Hepatocyte (in vitro differentiated cells): Measurements from ENCODE around the gene SGCD. TPM values are rescaled to one million over a fixed set of nuclear protein-coding genes. Genes with fewer than 3 reads are reported as not detected.

Experiments used
- DNase-seq: peaks from one replicate; pipeline ENCODE4 v3.0.0-alpha.2; 2016; ENCODE audit warnings: low spot score
- H2AFZ ChIP-seq: fragments of 200-600 bp; sonication (generic); 2 replicates; pipeline ENCODE4 v1.6.0; 2016; ENCODE audit warnings: antibody characterized with exemption, mild to moderate bottlenecking
- H3K27ac ChIP-seq: fragments of 200-600 bp; sonication (generic); 2 replicates; pipeline ENCODE4 v1.5.1; 2016; ENCODE audit warnings: mild to moderate bottlenecking
- H3K27me3 ChIP-seq: fragments of 200-600 bp; sonication (generic); 2 replicates; pipeline ENCODE4 v1.6.1; 2016
- H3K36me3 ChIP-seq: fragments of 200-600 bp; sonication (generic); replicated peaks from 2 replicates; pipeline ENCODE4 v1.5.1; 2016; ENCODE audit warnings: low read depth; ENCODE audit not compliant: insufficient read depth
- H3K4me1 ChIP-seq: fragments of 200-600 bp; sonication (generic); 2 replicates; pipeline ENCODE4 v1.5.1; 2016; ENCODE audit warnings: mild to moderate bottlenecking, moderate library complexity; ENCODE audit not compliant: insufficient read depth
- H3K4me2 ChIP-seq: fragments of 200-600 bp; sonication (generic); 2 replicates; pipeline ENCODE4 v1.6.0; 2016
- H3K4me3 ChIP-seq: fragments of 200-600 bp; sonication (generic); 2 replicates; pipeline ENCODE4 v1.5.1; 2016; ENCODE audit warnings: mild to moderate bottlenecking
- H3K79me2 ChIP-seq: fragments of 200-600 bp; sonication (generic); 2 replicates; pipeline ENCODE4 v1.6.0; 2017; ENCODE audit warnings: mild to moderate bottlenecking
- H3K9me2 ChIP-seq: fragments of 200-600 bp; sonication (generic); replicated peaks from 2 replicates; pipeline ENCODE4 v1.6.0; 2017; ENCODE audit warnings: mild to moderate bottlenecking; ENCODE audit not compliant: insufficient read depth
- H3K9me3 ChIP-seq: fragments of 200-600 bp; sonication (generic); 2 replicates; pipeline ENCODE4 v1.5.1; 2016; ENCODE audit warnings: low read depth, mild to moderate bottlenecking
- H4K20me1 ChIP-seq: fragments of 200-600 bp; sonication (generic); 2 replicates; pipeline ENCODE4 v1.6.0; 2016; ENCODE audit warnings: mild to moderate bottlenecking; ENCODE audit not compliant: insufficient read depth, poor library complexity, severe bottlenecking
- EZH2 ChIP-seq: fragments of 200-600 bp; sonication (generic); IDR thresholded peaks from 2 replicates; pipeline ENCODE4 v1.6.1; 2016; ENCODE audit warnings: antibody characterized with exemption, mild to moderate bottlenecking, borderline replicate concordance
- EZH2phosphoT487 ChIP-seq: fragments of 200-600 bp; sonication (generic); IDR thresholded peaks from one replicate; pipeline ENCODE4 v1.6.1; 2018; ENCODE audit warnings: antibody characterized with exemption, mild to moderate bottlenecking, low read depth, moderate library complexity; ENCODE audit not compliant: unreplicated experiment, severe bottlenecking
- WGBS: methylation state at CpG from one replicate; pipeline ENCODE4 v1.1.6; 2016; ENCODE audit warnings: low lambda C conversion rate; ENCODE audit errors: missing lambda C conversion rate; 5-methylcytosine and 5-hydroxymethylcytosine counted together
- polyA plus RNA-seq: library from polyadenylated mRNA; unstranded; fragments of >200 nt; fragmentation: Nextera tagmentation; extraction: Ambion mirVana; gene quantifications from 2 replicates; pipeline ENCODE4 v1.2.1, GENCODE V29; 2016
- total RNA-seq: library from RNA; depleted of rRNA; stranded (reverse); fragments of >200 nt; gene quantifications from 2 replicates; pipeline ENCODE4 v1.2.3, GENCODE V29; 2014
- TF ChIP-seq, protein P1 (sequence below): fragments of 200-600 bp; sonication (generic); IDR thresholded peaks from 2 replicates; pipeline ENCODE4 v1.5.1; 2016; ENCODE audit warnings: antibody characterized with exemption, mild to moderate bottlenecking; ENCODE audit not compliant: poor library complexity

Gene SGCD
- total and polyA plus RNA-seq, 2 experiments from 2014 or later = 3.8 to 8.8 TPM

DNA sequence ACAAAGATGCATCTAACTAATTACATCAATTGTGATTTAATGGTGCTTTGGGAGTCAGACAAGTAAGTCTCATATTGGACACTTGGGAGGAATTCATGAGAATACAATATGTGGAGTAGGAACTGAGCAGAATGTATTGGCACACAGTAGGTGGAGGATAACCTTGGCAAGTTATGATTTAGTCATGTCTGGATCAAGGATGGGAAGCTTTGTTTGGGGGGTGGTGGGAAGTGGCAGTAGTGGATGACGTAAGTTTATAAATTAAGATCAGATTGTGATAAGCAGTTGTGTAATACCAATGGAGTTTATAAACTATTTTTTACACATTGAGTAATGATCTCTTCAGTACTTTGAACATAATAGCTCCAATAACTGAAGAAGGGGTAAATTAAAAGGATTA, 67.0 kb downstream of the SGCD start:
- H3K9me2 ChIP-seq = no peaks in the 10 kb centered on the region
- WGBS = 95% methylated on average over 1 of the region's 1 CpG
- no peaks in the 10 kb centered on the region for H4K20me1 ChIP-seq
- peak overlapping the region; percentile 32 for H3K27ac ChIP-seq
- DNase-seq = no peak
- H3K36me3 ChIP-seq = no peaks in the 10 kb centered on the region
- H3K79me2 ChIP-seq = no peaks in the 10 kb centered on the region
- no peak overlapping the region for H3K4me2 ChIP-seq
- TF ChIP-seq, protein P1, sequence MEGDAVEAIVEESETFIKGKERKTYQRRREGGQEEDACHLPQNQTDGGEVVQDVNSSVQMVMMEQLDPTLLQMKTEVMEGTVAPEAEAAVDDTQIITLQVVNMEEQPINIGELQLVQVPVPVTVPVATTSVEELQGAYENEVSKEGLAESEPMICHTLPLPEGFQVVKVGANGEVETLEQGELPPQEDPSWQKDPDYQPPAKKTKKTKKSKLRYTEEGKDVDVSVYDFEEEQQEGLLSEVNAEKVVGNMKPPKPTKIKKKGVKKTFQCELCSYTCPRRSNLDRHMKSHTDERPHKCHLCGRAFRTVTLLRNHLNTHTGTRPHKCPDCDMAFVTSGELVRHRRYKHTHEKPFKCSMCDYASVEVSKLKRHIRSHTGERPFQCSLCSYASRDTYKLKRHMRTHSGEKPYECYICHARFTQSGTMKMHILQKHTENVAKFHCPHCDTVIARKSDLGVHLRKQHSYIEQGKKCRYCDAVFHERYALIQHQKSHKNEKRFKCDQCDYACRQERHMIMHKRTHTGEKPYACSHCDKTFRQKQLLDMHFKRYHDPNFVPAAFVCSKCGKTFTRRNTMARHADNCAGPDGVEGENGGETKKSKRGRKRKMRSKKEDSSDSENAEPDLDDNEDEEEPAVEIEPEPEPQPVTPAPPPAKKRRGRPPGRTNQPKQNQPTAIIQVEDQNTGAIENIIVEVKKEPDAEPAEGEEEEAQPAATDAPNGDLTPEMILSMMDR = no peak
- no peak for TF ChIP-seq EZH2phosphoT487
- no peak for TF ChIP-seq EZH2
- no peak overlapping the region for H3K4me3 ChIP-seq
- H3K4me1 ChIP-seq = peaks cover 8% of the 10 kb centered on the region
- no peaks in the 10 kb centered on the region for H3K27me3 ChIP-seq
- no peak overlapping the region for H2AFZ ChIP-seq
- no peaks in the 10 kb centered on the region for H3K9me3 ChIP-seq

DNA sequence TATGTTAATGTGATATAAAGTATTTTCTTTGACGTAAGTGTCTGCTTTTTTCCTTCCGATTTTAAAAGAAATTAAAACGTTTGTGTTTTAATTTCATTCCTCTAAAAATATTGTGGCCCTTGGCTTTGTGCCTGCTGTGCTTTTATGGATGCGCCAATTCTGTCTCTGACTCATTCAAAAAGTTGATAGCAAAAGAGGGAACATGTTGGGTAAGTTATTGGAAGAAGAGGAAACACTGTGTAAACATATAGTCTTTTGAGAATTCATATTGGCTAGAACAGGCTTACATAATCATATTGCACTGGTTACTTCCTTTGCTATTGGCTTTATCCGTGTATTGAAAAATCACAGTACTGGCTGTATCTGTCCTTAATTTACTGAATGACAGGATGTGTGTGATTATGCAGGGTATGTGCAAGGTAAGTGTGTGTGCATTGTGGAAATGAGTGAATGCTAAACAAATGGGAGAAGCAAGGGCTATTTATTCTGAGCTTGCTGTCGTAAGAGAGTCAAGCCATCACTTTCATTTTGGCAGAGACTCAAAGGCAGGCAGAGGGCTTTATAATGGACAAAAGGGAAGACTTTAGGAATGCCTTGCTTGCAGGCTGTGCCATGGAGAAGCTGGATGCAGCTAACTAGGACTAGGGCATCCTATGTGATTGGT, 67.8 kb downstream of the SGCD start:
- DNase-seq = no peak
- Histone ChIP-seq H3K9me3 (no peaks in the 10 kb centered on the region), H3K4me3 (no peak overlapping the region), H2AFZ (no peak overlapping the region), H3K4me2 (peak overlapping the region; percentile 25), H3K27ac (peak overlapping the region; percentile 32), H3K27me3 (no peaks in the 10 kb centered on the region), H4K20me1 (no peaks in the 10 kb centered on the region), H3K79me2 (no peaks in the 10 kb centered on the region), H3K36me3 (no peaks in the 10 kb centered on the region), H3K9me2 (no peaks in the 10 kb centered on the region), H3K4me1 (peaks cover 8% of the 10 kb centered on the region)
- 81% methylated on average over 6 of the region's 6 CpGs for WGBS
- TF ChIP-seq EZH2 (no peak), EZH2phosphoT487 (no peak)
- TF ChIP-seq, protein P1 = no peak

DNA sequence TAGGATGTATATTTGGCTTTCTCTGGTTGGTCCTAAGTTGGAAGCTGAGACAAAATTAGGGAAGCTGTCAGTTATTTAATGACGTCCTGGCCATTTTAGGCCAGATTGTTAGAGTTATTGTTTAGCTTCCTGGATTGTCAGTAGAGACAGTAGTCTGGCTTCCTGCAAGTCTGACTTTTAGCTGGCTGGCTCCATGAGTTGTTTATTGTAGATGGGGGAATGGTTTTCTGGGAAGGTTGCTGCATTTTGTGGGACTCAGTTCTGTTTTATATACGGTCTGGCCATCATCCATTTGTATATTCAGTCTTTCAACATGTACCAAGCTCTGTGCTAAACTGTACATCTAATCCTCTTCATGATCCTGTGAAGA, 68.3 kb downstream of the SGCD start:
- no peaks in the 10 kb centered on the region for H3K9me3 ChIP-seq
- no peak overlapping the region for H3K4me3 ChIP-seq
- no peaks in the 10 kb centered on the region for H4K20me1 ChIP-seq
- peak overlapping the region; percentile 32 for H3K27ac ChIP-seq
- no peaks in the 10 kb centered on the region for H3K36me3 ChIP-seq
- TF ChIP-seq EZH2phosphoT487 = no peak
- TF ChIP-seq, protein P1 = no peak
- TF ChIP-seq EZH2 = no peak
- H2AFZ ChIP-seq = no peak overlapping the region
- peaks cover 8% of the 10 kb centered on the region for H3K4me1 ChIP-seq
- no peak overlapping the region for H3K4me2 ChIP-seq
- 25% methylated on average over 2 of the region's 2 CpGs for WGBS
- no peak for DNase-seq
- no peaks in the 10 kb centered on the region for H3K9me2 ChIP-seq
- H3K79me2 ChIP-seq = no peaks in the 10 kb centered on the region
- H3K27me3 ChIP-seq = no peaks in the 10 kb centered on the region
